Measurements from ENCODE around the gene BCS1L.

DNA sequence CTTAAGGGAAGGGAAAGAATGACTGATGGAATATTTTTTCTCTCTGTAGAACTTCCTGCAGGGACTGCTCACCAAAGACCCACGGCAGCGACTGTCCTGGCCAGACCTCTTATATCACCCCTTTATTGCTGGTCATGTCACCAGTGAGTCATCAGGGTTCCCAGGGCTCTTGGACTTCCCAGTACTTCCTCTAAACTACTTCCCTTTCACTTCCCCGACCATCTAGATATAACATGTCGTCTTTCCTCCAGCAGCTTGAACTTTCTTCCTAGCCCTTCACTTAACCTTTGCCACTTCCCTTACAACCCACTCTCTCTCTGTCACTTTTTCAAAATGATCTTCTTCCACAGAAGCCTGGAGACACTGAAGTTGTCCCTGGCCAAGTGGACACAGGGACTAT is 19.6 kb downstream of the BCS1L start:
- TF ChIP-seq, protein P1, sequence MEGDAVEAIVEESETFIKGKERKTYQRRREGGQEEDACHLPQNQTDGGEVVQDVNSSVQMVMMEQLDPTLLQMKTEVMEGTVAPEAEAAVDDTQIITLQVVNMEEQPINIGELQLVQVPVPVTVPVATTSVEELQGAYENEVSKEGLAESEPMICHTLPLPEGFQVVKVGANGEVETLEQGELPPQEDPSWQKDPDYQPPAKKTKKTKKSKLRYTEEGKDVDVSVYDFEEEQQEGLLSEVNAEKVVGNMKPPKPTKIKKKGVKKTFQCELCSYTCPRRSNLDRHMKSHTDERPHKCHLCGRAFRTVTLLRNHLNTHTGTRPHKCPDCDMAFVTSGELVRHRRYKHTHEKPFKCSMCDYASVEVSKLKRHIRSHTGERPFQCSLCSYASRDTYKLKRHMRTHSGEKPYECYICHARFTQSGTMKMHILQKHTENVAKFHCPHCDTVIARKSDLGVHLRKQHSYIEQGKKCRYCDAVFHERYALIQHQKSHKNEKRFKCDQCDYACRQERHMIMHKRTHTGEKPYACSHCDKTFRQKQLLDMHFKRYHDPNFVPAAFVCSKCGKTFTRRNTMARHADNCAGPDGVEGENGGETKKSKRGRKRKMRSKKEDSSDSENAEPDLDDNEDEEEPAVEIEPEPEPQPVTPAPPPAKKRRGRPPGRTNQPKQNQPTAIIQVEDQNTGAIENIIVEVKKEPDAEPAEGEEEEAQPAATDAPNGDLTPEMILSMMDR (conservative IDR thresholded peaks at IDR 0.05; ENCODE audit: low read depth, low read length), result no peak
- TF ChIP-seq EZH2 (IDR thresholded peaks at IDR 0.05; ENCODE audit: low read length, unreplicated experiment), result no peak

All from PC-3 (cell line).